CD14-positive monocyte (primary cell): ENCODE results near the gene SMIM8. TPM values are rescaled to one million over a fixed set of nuclear protein-coding genes. Genes with fewer than 3 reads are reported as not detected.

Experiments used
- DNase-seq, 3 donors: peaks; one replicate each; pipeline ENCODE4 v3.0.0-alpha.2; 2011 to 2022
- H2AFZ ChIP-seq: 2 replicates; pipeline ENCODE4 v1.6.0; 2012; ENCODE audit warnings: mild to moderate bottlenecking, low read depth, low read length, inconsistent platforms; ENCODE audit not compliant: insufficient read depth, poor library complexity, severe bottlenecking
- H3K27ac ChIP-seq, 2 donors: 1 replicate in 1 of 2; 2 replicates in 1 of 2; pipeline ENCODE4 v1.5.1; 2012 to 2013; ENCODE audit warnings: low read length in 2 of 2, control low read depth in 1 of 2, inconsistent platforms in 1 of 2, low read depth in 1 of 2, mild to moderate bottlenecking in 1 of 2
- H3K27me3 ChIP-seq, 2 donors: one replicate each; pipeline versions ENCODE4 v1.6.0 to v1.6.1; 2011 to 2013; ENCODE audit warnings: low read length in 2 of 2; ENCODE audit not compliant: control insufficient read depth in 2 of 2, insufficient read depth in 2 of 2
- H3K36me3 ChIP-seq, 2 donors: replicated peaks in 1 of 2; 1 replicate in 1 of 2; 2 replicates in 1 of 2; pipeline versions ENCODE4 v1.5.1 to v1.6.1; 2012 to 2013; ENCODE audit warnings: low read length in 2 of 2, control low read depth in 1 of 2, inconsistent platforms in 1 of 2, mild to moderate bottlenecking in 1 of 2; ENCODE audit not compliant: insufficient read depth in 2 of 2, control insufficient read depth in 1 of 2
- H3K4me1 ChIP-seq, 2 donors: 1 replicate in 1 of 2; 2 replicates in 1 of 2; pipeline versions ENCODE4 v1.5.1 to v1.6.1; 2012 to 2013; ENCODE audit warnings: low read length in 2 of 2, control low read depth in 1 of 2, inconsistent platforms in 1 of 2, mild to moderate bottlenecking in 1 of 2, moderate library complexity in 1 of 2; ENCODE audit not compliant: insufficient read depth in 2 of 2, control insufficient read depth in 1 of 2
- H3K4me2 ChIP-seq: replicated peaks from 2 replicates; pipeline ENCODE3; 2012; ENCODE audit warnings: low read length, moderate library complexity, mild to moderate bottlenecking; ENCODE audit not compliant: poor library complexity, severe bottlenecking; ENCODE audit errors: extremely low read depth
- H3K4me3 ChIP-seq, 3 experiments: fragments of 200-600 bp in 1 of 3; sonication (generic) in 1 of 3; replicated peaks in 1 of 3; 1 replicate in 2 of 3; 2 replicates in 1 of 3; pipeline ENCODE4 v1.5.1; 2011 to 2013; ENCODE audit warnings: low read length in 3 of 3, mild to moderate bottlenecking in 3 of 3, control low read depth in 2 of 3, low read depth in 2 of 3, inconsistent platforms in 1 of 3, moderate library complexity in 1 of 3
- H3K79me2 ChIP-seq: 2 replicates; pipeline ENCODE4 v1.6.0; 2012; ENCODE audit warnings: mild to moderate bottlenecking, control low read depth, inconsistent platforms, low read length, moderate library complexity; ENCODE audit not compliant: insufficient read depth
- H3K9ac ChIP-seq: 2 replicates; pipeline ENCODE4 v1.6.0; 2017; ENCODE audit warnings: low read length, mild to moderate bottlenecking; ENCODE audit not compliant: insufficient read depth, poor library complexity, severe bottlenecking
- H3K9me3 ChIP-seq, 2 donors: replicated peaks in 1 of 2; 1 replicate in 1 of 2; 2 replicates in 1 of 2; pipeline versions ENCODE4 v1.5.1 to v1.6.1; 2012 to 2013; ENCODE audit warnings: low read length in 2 of 2, control low read depth in 1 of 2; ENCODE audit not compliant: control insufficient read depth in 1 of 2, insufficient read depth in 1 of 2
- H4K20me1 ChIP-seq: 2 replicates; pipeline ENCODE4 v1.6.0; 2012; ENCODE audit warnings: mild to moderate bottlenecking, low read length, control low read depth, moderate library complexity; ENCODE audit not compliant: insufficient read depth
- H3K27ac Mint-ChIP-seq, 7 donors: one replicate each; pipeline ENCODE4 v1.8.0; 2020; ENCODE audit warnings: mild to moderate bottlenecking in 7 of 7, mixed read lengths in 7 of 7, moderate library complexity in 6 of 7, inconsistent platforms in 2 of 7
- H3K27me3 Mint-ChIP-seq, 3 donors: one replicate each; pipeline ENCODE4 v1.8.0; 2021 to 2022; ENCODE audit warnings: low read depth in 3 of 3, mild to moderate bottlenecking in 3 of 3, mixed read lengths in 3 of 3, moderate library complexity in 3 of 3, inconsistent platforms in 1 of 3
- H3K36me3 Mint-ChIP-seq, 2 donors: one replicate each; pipeline ENCODE4 v1.8.0; 2020; ENCODE audit warnings: mixed read lengths in 2 of 2, inconsistent platforms in 1 of 2, mild to moderate bottlenecking in 1 of 2
- H3K4me1 Mint-ChIP-seq: one replicate; pipeline ENCODE4 v1.8.0; 2020; ENCODE audit warnings: mild to moderate bottlenecking, mixed read lengths
- H3K4me3 Mint-ChIP-seq, 2 donors: one replicate each; pipeline ENCODE4 v1.8.0; 2020; ENCODE audit warnings: mild to moderate bottlenecking in 2 of 2, mixed read lengths in 2 of 2, moderate library complexity in 1 of 2
- H3K9me3 Mint-ChIP-seq, 7 donors: one replicate each; pipeline ENCODE4 v1.8.0; 2020 to 2022; ENCODE audit warnings: mixed read lengths in 7 of 7, mild to moderate bottlenecking in 6 of 7, moderate library complexity in 6 of 7, inconsistent platforms in 2 of 7
- whole genome bisulfite sequencing: methylation state at CpG from one replicate; pipeline ENCODE4 v1.1.5; 2013; ENCODE audit warnings: missing lambda C conversion rate; ENCODE audit not compliant: insufficient coverage; 5-methylcytosine and 5-hydroxymethylcytosine counted together
- intact Hi-C, 2 donors: fragments of 100-400 bp; cut with micrococcal nuclease; formaldehyde crosslinking; loops; one replicate each; pipeline versions ENCODE4 v1.15.0 to v1.15.1; 2023
- polyA plus RNA-seq, 3 donors: library from polyadenylated mRNA; depleted of rRNA in 1 of 3; unstranded in 2 of 3; stranded (reverse) in 1 of 3; fragments of 300-500 nt in 2 of 3; fragments of >200 nt in 1 of 3; fragmentation: Illumina TruSeq in 2 of 3; gene quantifications; 1 replicate in 2 of 3; 2 replicates in 1 of 3; pipeline ENCODE4 v1.2.3, GENCODE V29; 2012 to 2021
- TF ChIP-seq, protein P1 (sequence below): fragments of 200-600 bp; IDR thresholded peaks from one replicate; pipeline ENCODE4 v1.8.0; 2022; ENCODE audit warnings: antibody characterized with exemption, mild to moderate bottlenecking

SMIM8 gene
- polyA plus RNA-seq, 3 donors = 2.0 to 8.2 (median 5.9) TPM

- Histone ChIP-seq H3K4me3 (no peak overlapping the region), H3K27me3 (no peaks in the 10 kb centered on the region), H3K36me3 (no peaks in the 10 kb centered on the region), H3K9ac (no peak overlapping the region), H3K4me1 (no peaks in the 10 kb centered on the region), H3K4me2 (no peak overlapping the region), H4K20me1 (no peaks in the 10 kb centered on the region), H3K79me2 (no peaks in the 10 kb centered on the region), H2AFZ (no peak overlapping the region), H3K9me3 (no peaks in the 10 kb centered on the region), H3K27ac (no peak overlapping the region)
- TF ChIP-seq, protein P1, sequence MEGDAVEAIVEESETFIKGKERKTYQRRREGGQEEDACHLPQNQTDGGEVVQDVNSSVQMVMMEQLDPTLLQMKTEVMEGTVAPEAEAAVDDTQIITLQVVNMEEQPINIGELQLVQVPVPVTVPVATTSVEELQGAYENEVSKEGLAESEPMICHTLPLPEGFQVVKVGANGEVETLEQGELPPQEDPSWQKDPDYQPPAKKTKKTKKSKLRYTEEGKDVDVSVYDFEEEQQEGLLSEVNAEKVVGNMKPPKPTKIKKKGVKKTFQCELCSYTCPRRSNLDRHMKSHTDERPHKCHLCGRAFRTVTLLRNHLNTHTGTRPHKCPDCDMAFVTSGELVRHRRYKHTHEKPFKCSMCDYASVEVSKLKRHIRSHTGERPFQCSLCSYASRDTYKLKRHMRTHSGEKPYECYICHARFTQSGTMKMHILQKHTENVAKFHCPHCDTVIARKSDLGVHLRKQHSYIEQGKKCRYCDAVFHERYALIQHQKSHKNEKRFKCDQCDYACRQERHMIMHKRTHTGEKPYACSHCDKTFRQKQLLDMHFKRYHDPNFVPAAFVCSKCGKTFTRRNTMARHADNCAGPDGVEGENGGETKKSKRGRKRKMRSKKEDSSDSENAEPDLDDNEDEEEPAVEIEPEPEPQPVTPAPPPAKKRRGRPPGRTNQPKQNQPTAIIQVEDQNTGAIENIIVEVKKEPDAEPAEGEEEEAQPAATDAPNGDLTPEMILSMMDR = no peak
- no peak overlapping the region for H3K27ac Mint-ChIP-seq
- intact Hi-C loops = no loop called here
- peaks cover 1% of the 10 kb centered on the region for H3K4me1 Mint-ChIP-seq
- no peaks in the 10 kb centered on the region for H3K36me3 Mint-ChIP-seq
- no peak for DNase-seq
- H3K9me3 Mint-ChIP-seq = no peaks in the 10 kb centered on the region
- H3K27me3 Mint-ChIP-seq = peaks cover 0 to 1% (median 0%) of the 10 kb centered on the region in 3 donors
- WGBS = 56% methylated on average over 2 of the region's 3 CpGs
- H3K4me3 Mint-ChIP-seq = no peak overlapping the region
These were observed 68.9 kb downstream of the SMIM8 start for GRCh38 chr6:87391334-87391733.

Other genes with a start within 250 kb of the SMIM8 start
- gene CGA, start 227.5 kb upstream of the SMIM8 start, polyA plus RNA-seq = not detected
- gene ZNF292, start 167.0 kb upstream of the SMIM8 start, polyA plus RNA-seq = 1 to 10 TPM; 4.8 to 7.7 (median 7.6) TPM
- not detected for gene GJB7, start 6.7 kb downstream of the SMIM8 start, polyA plus RNA-seq
- gene C6orf163, start 22.2 kb downstream of the SMIM8 start, polyA plus RNA-seq = under 1 TPM in 2 of 3 donors, not detected in 1; 0.26 to 0.27 TPM
- not detected for gene CFAP206, start 85.4 kb downstream of the SMIM8 start, polyA plus RNA-seq
- gene SLC35A1, start 150.4 kb downstream of the SMIM8 start, polyA plus RNA-seq = 100 to 1,000 TPM in 1 of 3 donors, 10 to 100 TPM in 2; 44.6 to 103 (median 90.6) TPM